A204.1 (cell line): Measurements from ENCODE around the gene CRYGN.

Experiments
- FAIRE-seq: peaks from 2 replicates; lab custom pipeline; 2012; peaks lifted over from hg19 to GRCh38; lab: Jason Lieb, UNC

Gene CRYGN

GRCh38 chr7:151437866-151438516 is 1.9 kb downstream of the CRYGN start:
- FAIRE-seq: no peak

DNA sequence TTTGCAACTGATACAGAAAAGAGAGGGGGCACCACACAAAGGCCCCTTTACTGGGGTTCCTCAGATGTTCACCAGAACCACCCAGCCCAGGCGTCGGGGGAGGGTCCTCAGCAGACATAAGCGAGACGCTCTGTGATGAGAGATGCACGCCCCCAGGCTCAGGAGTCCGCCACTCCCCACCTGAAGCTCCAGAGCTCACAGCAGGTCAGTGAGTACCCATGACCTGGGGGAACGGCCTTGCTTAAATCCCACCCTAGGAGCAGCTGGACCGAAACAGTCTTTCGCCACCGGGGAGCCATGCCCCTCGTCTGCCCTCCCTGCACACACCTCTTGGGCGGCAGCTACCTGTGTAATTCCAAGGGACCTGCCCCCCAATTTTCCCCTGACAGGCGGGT is 2.8 kb downstream of the CRYGN start:
- no peak for FAIRE-seq

DNA sequence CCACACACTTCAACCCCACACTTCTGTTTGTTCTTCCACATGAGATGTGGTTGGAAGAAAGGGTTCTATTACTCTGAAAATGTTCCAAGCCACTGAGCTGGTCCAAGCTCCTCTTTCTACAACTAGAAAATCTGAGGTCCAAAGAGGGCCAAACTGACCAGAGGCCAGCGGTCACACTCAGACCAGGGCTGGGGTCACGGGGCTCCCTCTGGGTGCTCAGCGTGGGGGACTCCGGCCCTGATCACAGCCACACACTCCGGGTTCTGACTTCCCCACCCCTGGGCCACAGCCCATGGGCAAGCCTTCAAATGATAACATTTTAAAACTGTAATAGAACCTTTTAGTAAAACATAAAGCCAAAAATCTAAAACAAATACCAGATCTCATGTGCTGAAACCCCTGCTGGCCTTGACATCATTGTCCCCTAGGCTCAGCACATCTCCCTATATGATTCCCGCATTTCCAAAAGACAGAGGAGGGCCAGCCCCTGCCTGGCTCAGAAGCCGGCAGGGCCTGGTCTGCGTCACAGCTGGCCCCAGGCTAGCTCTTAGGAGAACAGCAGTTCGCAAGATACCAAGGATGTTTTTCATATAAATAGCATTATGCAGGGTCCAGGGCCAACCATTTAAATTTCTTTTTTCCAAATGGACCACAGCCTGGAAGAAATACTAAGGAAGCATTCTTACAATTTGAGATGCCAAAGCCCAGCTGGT is 3.3 kb downstream of the CRYGN start:
- no peak for FAIRE-seq

GRCh38 chr7:151435971-151436370 is 4.0 kb downstream of the CRYGN start:
- FAIRE-seq: no peak

DNA sequence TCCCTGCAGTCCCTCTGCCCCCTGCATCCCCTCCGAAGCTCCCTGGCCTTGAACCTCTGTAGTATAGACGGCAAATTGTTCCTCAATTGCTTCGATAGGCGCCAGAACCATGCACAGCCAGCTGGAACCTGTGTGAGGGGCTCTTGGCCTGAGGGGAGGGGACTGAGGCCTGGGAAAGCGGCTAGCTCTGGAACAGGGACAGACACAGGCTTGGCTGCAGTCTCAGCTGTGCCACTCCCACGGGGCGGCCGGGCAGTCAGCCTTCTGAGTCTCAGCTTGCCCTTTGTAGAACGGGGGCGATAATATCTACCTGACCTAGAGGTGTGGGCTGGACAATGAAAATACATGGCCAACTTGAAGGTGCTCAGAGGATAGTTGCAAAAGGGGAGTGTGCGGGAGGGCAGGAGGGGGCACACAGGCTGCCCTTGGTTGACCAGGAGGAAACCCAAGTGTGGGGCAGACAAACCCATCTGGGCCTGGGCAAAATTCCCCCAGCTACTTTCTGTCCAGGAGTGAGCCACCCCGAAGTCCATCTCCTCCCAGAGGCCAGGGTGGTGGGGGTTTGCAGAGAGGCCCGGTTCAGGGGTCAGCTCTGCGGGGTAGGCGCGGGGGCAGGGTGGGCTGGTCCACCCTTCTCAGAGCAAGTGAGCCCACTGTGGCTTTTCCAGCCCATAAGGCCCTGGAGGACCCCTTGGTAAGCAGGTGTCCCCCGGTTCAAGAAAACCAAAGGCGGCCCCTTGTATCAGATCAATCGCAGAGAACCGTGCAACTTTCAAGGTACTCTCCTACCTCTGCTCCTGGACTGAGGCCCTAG is 4.6 kb downstream of the CRYGN start:
- no peak for FAIRE-seq

GRCh38 chr7:151434549-151434948 is 5.4 kb downstream of the CRYGN start:
- no peak for FAIRE-seq

DNA sequence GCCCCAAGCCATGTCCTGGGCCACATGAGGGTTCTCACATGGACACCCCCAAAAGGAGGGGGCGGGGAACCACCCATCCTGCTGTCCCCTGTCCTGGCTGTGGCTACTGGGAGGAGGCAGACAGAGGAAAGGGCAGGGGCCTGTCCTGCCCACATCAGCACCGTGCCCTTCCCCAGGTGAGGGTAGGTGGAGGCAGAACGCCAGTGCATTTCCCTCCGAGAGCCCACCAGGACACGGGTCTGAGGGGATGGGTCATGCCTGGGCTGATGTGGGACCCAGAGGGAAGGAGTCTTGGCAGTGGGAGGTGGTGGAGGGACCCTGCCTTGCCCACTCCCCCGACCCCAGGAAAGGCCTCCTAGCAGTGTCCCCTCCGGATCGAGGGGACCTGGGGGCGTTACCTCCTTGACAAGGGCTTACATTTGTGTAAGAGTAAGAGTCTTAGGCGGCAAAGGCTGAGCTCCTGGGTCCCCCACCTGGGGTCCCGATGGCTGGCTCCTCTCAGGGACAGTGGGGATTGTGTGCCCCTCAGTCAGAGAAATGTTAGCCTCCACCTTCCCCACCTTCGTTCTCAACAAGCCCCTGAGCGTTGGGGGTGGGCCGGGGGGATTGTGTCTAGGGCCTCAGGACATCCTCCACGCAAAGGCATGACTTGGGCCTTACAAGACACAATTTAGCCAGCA is 6.1 kb downstream of the CRYGN start:
- FAIRE-seq: no peak

GRCh38 chr7:151432658-151433521 is 7.1 kb downstream of the CRYGN start:
- FAIRE-seq: no peak

- FAIRE-seq: no peak
Observed at GRCh38 chr7:151431768-151432311, 8.1 kb downstream of the CRYGN start.

DNA sequence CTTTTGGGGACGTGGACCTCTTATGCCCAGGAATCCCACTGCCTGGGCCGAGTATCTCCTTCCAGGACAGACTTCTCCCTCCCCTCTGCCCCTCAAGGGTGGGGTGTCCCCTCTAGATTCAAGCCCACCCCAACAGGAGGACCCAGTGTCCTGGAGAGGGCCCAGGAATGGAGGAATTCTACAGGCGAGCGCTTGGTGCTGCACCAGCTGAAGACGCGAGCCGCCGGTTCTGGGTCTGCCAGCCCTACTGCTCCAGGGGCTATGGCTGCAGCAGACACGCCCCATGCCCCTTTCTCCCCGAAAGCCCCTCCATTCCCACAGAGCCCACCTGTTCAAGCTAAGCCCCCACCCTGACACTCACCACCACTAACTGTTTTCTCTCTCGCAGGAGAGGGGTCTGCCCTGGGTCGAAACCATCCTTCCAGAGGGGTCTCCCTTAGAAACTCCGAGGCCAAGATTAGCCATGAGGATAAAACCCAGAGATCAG is 8.6 kb downstream of the CRYGN start:
- no peak for FAIRE-seq

DNA sequence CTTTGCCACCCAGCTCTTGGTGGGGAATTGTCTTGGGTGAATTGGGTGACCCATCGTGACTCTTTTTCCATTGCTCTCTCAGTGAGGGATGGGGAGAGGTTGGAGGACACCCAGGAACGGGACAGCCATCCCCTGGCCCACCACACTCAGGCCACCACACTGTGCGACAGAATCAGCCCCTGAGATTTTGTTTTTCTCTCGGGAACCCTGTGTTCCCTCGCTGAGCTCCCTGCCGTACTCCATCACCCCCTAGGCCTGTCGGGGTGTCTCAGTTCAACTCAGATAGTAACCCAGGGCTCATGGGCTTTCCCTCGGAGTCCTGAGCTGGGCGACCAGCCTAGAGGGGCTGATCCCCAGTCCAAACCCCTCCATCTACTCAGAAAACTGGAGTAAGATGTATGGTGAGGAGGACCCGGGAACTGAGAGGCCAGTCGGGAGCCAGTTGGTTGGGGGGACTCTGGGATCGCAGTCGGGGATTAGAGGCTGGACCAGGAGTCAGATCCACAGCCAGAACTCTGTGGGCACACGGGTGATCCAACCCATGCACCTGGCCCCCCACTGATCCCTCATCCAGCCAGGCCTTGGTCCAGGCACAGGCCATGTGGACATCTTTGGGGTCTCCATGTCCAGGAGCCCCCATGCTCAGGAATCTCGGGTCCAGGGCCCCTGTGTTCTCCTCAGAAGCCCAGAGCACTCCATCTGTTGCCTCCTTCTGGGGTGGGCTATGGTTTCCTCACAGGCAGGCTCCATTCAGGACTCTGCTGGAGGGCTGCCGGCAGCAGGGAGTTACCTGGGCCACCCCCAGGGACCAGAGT is 9.3 kb downstream of the CRYGN start:
- FAIRE-seq: no peak

- FAIRE-seq: no peak
Observed at GRCh38 chr7:151429560-151430331, 10.2 kb downstream of the CRYGN start.

- no peak for FAIRE-seq
Observed at GRCh38 chr7:151429237-151429559, 10.7 kb downstream of the CRYGN start.

DNA sequence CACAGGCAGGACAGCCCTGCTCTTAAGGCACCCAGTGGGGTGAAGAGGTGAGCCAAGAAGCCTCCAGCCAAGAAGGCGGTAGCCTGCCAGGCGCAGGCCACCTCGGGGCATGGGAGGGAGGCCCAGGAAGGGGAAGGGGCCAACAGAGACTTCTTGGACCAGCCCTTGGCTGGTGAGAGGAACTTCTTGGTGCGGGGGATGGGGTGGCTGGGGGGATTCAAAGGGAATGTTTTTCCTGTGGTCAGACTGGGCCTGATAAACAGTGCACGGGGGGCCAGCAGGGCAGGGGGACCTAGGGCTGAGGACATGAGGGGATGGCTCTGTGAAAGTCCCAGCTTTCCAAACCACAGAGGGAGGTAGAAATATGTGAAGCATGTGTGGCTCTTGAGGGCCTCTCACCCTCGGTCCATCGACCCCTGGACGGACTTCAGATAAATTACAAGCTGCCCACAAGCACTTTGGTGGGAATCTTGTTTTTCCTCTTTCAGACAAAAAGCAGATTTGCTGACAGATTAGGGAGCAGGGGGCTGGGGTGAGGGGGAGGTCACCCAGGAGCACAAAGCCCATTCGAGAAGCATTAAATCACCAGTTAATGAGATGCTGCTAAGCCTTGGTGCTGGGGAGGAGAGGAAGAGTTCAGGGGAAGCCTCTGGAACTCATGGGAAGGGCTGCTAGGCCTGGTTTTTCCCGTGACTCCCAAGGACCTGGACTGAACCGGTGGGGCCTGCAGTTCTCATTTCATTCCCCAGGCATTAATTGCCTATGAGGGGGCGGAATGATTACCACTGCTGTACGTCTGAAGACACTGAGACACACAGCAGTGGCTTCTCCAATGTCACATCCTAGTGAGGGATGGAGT is 11.3 kb downstream of the CRYGN start:
- no peak for FAIRE-seq

DNA sequence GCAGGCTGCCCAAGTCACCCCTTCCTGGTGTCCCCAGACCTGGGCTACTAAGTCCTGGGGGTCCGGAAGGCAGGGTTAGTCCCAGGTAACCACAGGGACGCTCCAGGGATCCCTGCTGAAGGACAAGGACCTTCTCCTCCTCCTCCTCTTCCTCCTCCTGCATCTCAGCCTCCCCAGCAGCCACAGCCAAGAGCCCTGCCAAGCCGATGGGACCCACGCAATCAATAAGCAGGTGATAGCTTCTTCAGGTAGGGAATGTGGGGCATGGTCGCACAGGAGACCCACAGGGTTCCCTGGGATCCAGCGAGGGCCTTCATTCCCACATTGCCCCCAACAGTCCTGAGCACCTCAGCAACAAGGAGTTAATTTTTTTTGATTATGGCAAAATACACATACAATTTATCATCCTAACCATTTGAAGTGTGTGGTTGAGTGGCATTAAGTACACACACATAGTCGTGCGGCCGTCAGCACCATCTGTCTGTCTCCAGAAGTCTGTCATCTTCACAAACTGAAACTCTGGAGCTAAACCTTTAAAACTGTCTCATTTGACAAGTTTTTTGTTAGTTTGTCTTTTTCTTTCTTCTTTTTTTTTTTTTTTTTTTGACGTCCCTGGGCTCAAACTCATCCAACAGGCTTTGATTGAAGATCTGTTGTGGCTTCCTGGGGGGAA is 12.1 kb downstream of the CRYGN start:
- FAIRE-seq: no peak

DNA sequence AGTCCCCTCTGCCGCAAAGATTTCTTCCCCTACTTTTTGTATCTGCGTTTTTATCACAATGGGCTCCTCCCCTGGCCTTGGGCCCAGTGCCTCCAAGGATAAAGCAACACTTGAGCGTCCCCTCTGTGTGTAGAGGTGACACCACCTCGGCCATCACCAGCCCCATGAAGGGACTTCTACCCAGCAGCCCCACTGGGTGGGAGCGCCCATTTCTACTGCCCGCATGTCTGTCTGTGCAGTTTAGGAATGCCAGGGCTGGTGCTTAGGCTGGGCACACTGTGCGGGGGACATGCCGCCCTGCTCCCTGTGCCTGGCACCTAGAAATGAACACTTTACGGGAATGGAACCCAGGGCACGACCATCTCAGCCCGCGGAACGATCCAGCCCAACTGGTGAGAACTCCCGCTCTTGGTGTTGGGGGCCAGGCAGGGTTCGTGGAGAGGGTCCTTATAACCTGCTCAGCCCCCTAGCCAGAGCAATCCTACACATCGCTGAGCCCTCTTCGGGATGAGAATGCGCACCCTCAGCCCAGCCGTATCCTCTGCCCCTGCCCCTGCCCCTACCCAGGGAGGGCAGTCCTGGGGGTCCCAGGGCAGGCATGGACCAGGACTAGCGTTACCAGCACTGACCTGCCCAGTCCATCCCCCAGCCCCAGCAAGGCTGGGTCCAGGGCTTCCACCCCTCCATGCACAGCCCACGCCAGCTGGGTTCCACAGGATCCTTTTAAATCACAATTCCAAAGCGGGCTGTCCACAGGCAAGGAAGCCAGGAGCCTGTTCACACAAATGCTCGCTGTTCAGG is 12.8 kb downstream of the CRYGN start:
- FAIRE-seq: no peak

DNA sequence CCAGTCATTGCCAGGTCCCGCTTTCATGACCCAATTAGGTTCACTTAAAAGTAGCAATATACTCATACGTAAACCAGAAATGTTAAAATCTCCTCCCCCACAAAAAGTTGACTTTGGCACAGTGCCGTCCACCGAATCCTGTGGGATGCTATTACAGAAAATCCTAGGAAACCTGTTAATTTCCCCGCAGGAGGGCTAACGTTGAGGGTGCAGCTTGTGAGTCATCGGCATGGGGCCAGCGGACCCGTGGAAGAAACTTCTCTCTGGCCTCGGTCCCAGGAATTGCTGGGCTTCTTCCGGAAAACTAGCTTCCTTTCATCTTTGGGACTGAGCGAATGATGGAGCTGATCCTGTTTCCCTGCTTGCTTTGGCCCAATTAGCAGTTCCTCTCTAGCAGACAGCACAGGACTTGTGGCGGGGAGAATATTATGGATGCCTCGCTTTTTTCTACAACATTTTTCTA is 13.5 kb downstream of the CRYGN start:
- FAIRE-seq: no peak
